ENCODE results near the gene NPBWR2.

NPBWR2 gene

GRCh38 chr20:64103871-64104666 is 3.3 kb downstream of the NPBWR2 start:
- POLR2A ChIA-PET = no interaction called here
- DNase-seq (ENCODE audit: extremely low spot score) = no peak
- CTCF ChIA-PET = interaction anchor here (6.0 kb wide), 1 partner anchor 14 kb away, joined by 64 read pairs; no protein-coding TSS in a partner anchor
- no peak for TF ChIP-seq CTCF (IDR thresholded peaks at IDR 0.05; ENCODE audit: control extremely low read depth, extremely low read depth, low read depth, missing control alignments)

GRCh38 chr20:64102647-64103354 is 4.6 kb downstream of the NPBWR2 start:
- no peak for TF ChIP-seq CTCF (IDR thresholded peaks at IDR 0.05; ENCODE audit: control extremely low read depth, extremely low read depth, low read depth, missing control alignments)
- no peak for DNase-seq (ENCODE audit: extremely low spot score)

GRCh38 chr20:64101731-64102621 is 5.4 kb downstream of the NPBWR2 start:
- CTCF ChIA-PET = interaction anchor here (0.6 to 6.0 kb wide), 11 partner anchors 8 to 43 kb away, joined by 3 to 64 read pairs (median 4); partner anchors contain the start of gene LKAAEAR1
- POLR2A ChIA-PET = no interaction called here
- TF ChIP-seq CTCF (IDR thresholded peaks at IDR 0.05; ENCODE audit: control extremely low read depth, extremely low read depth, low read depth, missing control alignments) = peak; percentile 81
- DNase-seq (ENCODE audit: extremely low spot score) = peak; percentile 85

More at GRCh38 chr20:64102647-64103354, 4.6 kb downstream of the NPBWR2 start:
- ChIA-PET CTCF (interaction anchor here (0.6 to 6.0 kb wide), 7 partner anchors 9 to 42 kb away, joined by 3 to 64 read pairs (median 5); partner anchors contain the start of gene LKAAEAR1), POLR2A (interaction anchor here (0.6 kb wide), 1 partner anchor 65 kb away, joined by 3 read pairs; no protein-coding TSS in a partner anchor)

- TF ChIP-seq CTCF (IDR thresholded peaks at IDR 0.05; ENCODE audit: control extremely low read depth, extremely low read depth, low read depth, missing control alignments) = no peak
- ChIA-PET POLR2A (no interaction called here), CTCF (interaction anchor here (0.7 to 6.0 kb wide), 7 partner anchors 9 to 23 kb away, joined by 3 to 64 read pairs (median 4); partner anchors contain the start of gene LKAAEAR1)
Measured at GRCh38 chr20:64100946-64101688, 6.2 kb downstream of the NPBWR2 start.

GRCh38 chr20:64100566-64100888 is 6.8 kb downstream of the NPBWR2 start:
- ChIA-PET CTCF (interaction anchor here (2.6 to 6.0 kb wide), 3 partner anchors 9 to 18 kb away, joined by 11 to 64 read pairs (median 11); partner anchors contain the start of gene LKAAEAR1), POLR2A (no interaction called here)
- DNase-seq (ENCODE audit: extremely low spot score) = no peak
- no peak for TF ChIP-seq CTCF (IDR thresholded peaks at IDR 0.05; ENCODE audit: control extremely low read depth, extremely low read depth, low read depth, missing control alignments)

More at GRCh38 chr20:64100946-64101688, 6.2 kb downstream of the NPBWR2 start:
- no peak for DNase-seq (ENCODE audit: extremely low spot score)

Data from GM10248 (cell line).